Activated CD8-positive, alpha-beta memory T cell treated with anti-CD3 and anti-CD28 coated beads for 24 hours (primary cell): Measurements from ENCODE around the gene KRT6B.
"Not testable (repeated sequence)": the region's sequence is repeated elsewhere in the genome, so short reads cannot be mapped to it uniquely, and the experiment has no call there.

Experiments
- DNase-seq: peaks from one replicate; pipeline ENCODE4 v3.0.0-alpha.2; 2020

KRT6B gene

GRCh38 chr12:52464897-52465296 is 13.0 kb upstream of the KRT6B start:
- no peak for DNase-seq

- DNase-seq, result no peak
Measured at GRCh38 chr12:52461693-52462092, 9.7 kb upstream of the KRT6B start.

GRCh38 chr12:52458861-52459260 is 6.9 kb upstream of the KRT6B start:
- DNase-seq, result no peak

- no peak for DNase-seq
Measured at GRCh38 chr12:52455821-52456220, 3.9 kb upstream of the KRT6B start.

- no peak for DNase-seq
Measured at GRCh38 chr12:52454411-52455201, 2.7 kb upstream of the KRT6B start.

- no peak for DNase-seq
Measured at GRCh38 chr12:52448228-52448627, 3.7 kb downstream of the KRT6B start.

- not testable (repeated sequence) for DNase-seq
Measured at GRCh38 chr12:52447196-52447595, 4.8 kb downstream of the KRT6B start.

- DNase-seq, result no peak
Measured at GRCh38 chr12:52446367-52447045, 5.4 kb downstream of the KRT6B start.

- no peak for DNase-seq
Measured at GRCh38 chr12:52445876-52446275, 6.1 kb downstream of the KRT6B start.

- DNase-seq, result no peak
Measured at GRCh38 chr12:52444647-52445595, 7.0 kb downstream of the KRT6B start.

GRCh38 chr12:52443966-52444365 is 8.0 kb downstream of the KRT6B start:
- no peak for DNase-seq

GRCh38 chr12:52442600-52443061 is 9.3 kb downstream of the KRT6B start:
- no peak for DNase-seq

GRCh38 chr12:52441320-52441911 is 10.5 kb downstream of the KRT6B start:
- DNase-seq, result no peak

GRCh38 chr12:52440821-52441319 is 11.1 kb downstream of the KRT6B start:
- DNase-seq, result no peak

GRCh38 chr12:52439845-52440244 is 12.1 kb downstream of the KRT6B start:
- no peak for DNase-seq

- no peak for DNase-seq
Measured at GRCh38 chr12:52439420-52439819, 12.5 kb downstream of the KRT6B start.

GRCh38 chr12:52438305-52439301 is 13.3 kb downstream of the KRT6B start:
- no peak for DNase-seq

GRCh38 chr12:52437508-52437907 is 14.4 kb downstream of the KRT6B start:
- DNase-seq, result no peak

GRCh38 chr12:52436828-52437474 is 15.0 kb downstream of the KRT6B start:
- DNase-seq, result no peak

- no peak for DNase-seq
Measured at GRCh38 chr12:52436000-52436827, 15.7 kb downstream of the KRT6B start.
